ENCODE results near the gene PGBD5. TPM values are rescaled to one million over a fixed set of nuclear protein-coding genes. Genes with fewer than 3 reads are reported as not detected.

PGBD5 gene
- total RNA-seq, 1 donor from 2014 or later: 72.4 TPM

GRCh38 chr1:230317823-230318819, 108.0 kb downstream of the PGBD5 start:
- H3K4me1 Mint-ChIP-seq (ENCODE audit: low read depth, unreplicated experiment): peaks cover 6% of the 10 kb centered on the region
- H3K27me3 Mint-ChIP-seq (ENCODE audit: unreplicated experiment): peaks cover 6% of the 10 kb centered on the region
- DNase-seq: no peak
- TF ChIP-seq, protein P1, sequence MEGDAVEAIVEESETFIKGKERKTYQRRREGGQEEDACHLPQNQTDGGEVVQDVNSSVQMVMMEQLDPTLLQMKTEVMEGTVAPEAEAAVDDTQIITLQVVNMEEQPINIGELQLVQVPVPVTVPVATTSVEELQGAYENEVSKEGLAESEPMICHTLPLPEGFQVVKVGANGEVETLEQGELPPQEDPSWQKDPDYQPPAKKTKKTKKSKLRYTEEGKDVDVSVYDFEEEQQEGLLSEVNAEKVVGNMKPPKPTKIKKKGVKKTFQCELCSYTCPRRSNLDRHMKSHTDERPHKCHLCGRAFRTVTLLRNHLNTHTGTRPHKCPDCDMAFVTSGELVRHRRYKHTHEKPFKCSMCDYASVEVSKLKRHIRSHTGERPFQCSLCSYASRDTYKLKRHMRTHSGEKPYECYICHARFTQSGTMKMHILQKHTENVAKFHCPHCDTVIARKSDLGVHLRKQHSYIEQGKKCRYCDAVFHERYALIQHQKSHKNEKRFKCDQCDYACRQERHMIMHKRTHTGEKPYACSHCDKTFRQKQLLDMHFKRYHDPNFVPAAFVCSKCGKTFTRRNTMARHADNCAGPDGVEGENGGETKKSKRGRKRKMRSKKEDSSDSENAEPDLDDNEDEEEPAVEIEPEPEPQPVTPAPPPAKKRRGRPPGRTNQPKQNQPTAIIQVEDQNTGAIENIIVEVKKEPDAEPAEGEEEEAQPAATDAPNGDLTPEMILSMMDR (IDR thresholded peaks at IDR 0.05; ENCODE audit: partially characterized antibody, unreplicated experiment): no peak
- no peak overlapping the region for H3K27ac Mint-ChIP-seq (ENCODE audit: unreplicated experiment)
- no peaks in the 10 kb centered on the region for H3K36me3 Mint-ChIP-seq (ENCODE audit: unreplicated experiment)
- no peak overlapping the region for H3K4me3 Mint-ChIP-seq (ENCODE audit: unreplicated experiment)
- H3K9me3 Mint-ChIP-seq (ENCODE audit: unreplicated experiment): peaks cover 6% of the 10 kb centered on the region

DNA sequence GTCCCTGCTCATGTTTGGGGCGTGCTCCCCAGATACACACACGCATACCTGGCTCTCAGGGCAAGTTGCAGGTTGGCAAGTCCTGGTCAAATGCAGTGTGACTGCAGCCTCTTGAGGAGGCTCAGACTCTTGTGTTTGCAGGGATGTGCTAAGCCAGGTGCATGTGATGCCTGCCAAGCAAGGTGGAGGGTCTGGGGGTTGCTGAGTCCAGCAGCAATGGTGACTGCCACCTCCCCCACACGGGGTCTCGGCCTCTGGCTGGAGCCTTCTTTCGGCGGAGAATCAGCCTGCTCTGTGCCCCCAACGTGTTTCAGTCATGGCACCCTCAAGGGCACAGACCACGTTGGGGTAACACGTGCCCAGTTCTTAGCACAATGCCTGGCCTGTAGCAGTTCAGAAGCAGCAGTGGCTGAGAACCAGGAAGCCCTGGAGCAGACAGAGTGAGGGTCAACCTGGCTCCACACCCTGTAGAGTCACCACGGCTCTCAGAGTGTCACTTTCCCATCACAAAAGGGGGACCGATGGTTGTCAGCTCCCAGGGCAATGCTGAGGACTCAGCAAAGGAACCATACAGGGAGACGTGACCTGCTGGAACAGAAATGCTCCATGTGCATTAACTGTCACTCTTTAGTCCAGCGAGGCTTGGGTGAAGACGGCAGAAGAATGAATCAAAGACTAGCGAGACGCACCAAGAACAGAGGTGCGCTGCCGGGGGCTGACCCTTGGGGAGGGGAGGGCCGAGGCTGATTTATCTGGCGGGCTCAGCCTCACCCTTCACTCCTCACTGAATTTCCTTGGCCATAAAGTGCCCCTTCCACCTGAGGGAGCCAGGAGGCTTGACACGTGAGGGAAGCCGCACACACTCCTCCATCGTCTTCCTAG, 109.0 kb downstream of the PGBD5 start:
- Mint-ChIP-seq H3K4me1 (ENCODE audit: low read depth, unreplicated experiment) (peaks cover 6% of the 10 kb centered on the region), H3K4me3 (ENCODE audit: unreplicated experiment) (no peak overlapping the region), H3K9me3 (ENCODE audit: unreplicated experiment) (peaks cover 3% of the 10 kb centered on the region), H3K27me3 (ENCODE audit: unreplicated experiment) (peaks cover 4% of the 10 kb centered on the region), H3K27ac (ENCODE audit: unreplicated experiment) (peak overlapping the region; percentile 5), H3K36me3 (ENCODE audit: unreplicated experiment) (no peaks in the 10 kb centered on the region)
- TF ChIP-seq, protein P1 (IDR thresholded peaks at IDR 0.05; ENCODE audit: partially characterized antibody, unreplicated experiment): no peak
- no peak for DNase-seq

DNA sequence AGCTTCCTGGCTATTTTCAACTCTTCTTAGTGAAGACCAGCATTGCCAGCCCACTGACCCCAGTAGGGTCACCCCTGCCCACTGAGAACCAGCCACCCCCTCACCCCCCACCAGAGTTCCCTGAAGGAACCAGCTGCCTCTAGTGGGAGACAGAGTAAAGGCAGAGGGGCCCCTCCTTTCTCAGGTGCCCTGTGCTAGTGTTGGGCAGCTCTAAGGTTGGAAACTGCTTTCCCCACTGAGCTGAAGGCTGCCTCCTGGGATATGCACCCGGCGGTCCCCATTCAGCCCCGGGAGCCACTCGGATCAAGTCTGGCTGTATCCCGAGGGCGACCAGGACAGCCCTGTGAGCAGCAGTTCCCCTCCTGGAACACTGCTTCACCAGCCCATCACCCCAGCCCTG, 111.0 kb downstream of the PGBD5 start:
- H3K36me3 Mint-ChIP-seq (ENCODE audit: unreplicated experiment): no peaks in the 10 kb centered on the region
- H3K27me3 Mint-ChIP-seq (ENCODE audit: unreplicated experiment): peaks cover 2% of the 10 kb centered on the region
- H3K9me3 Mint-ChIP-seq (ENCODE audit: unreplicated experiment): peaks cover 1% of the 10 kb centered on the region
- no peaks in the 10 kb centered on the region for H3K4me1 Mint-ChIP-seq (ENCODE audit: low read depth, unreplicated experiment)
- no peak overlapping the region for H3K4me3 Mint-ChIP-seq (ENCODE audit: unreplicated experiment)
- no peak for DNase-seq
- TF ChIP-seq, protein P1 (IDR thresholded peaks at IDR 0.05; ENCODE audit: partially characterized antibody, unreplicated experiment): no peak
- H3K27ac Mint-ChIP-seq (ENCODE audit: unreplicated experiment): no peak overlapping the region

DNA sequence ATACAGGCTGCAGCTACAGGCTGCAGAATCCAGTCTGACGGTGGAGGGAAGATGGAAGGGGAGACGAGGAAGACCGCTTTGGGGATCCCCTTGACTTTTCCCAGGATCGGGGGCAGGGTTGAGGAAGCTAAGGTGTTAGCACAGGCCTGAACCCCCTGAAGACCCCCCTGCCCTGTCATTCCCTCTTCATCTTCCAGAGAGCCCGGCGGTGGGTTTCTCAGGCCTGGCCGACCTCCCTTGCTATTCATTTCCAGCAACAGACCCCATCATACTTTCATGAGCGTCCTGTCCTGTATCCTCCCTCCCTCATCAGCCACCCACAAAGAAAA, 112.0 kb downstream of the PGBD5 start:
- TF ChIP-seq, protein P1 (IDR thresholded peaks at IDR 0.05; ENCODE audit: partially characterized antibody, unreplicated experiment): no peak
- Mint-ChIP-seq H3K36me3 (ENCODE audit: unreplicated experiment) (no peaks in the 10 kb centered on the region), H3K9me3 (ENCODE audit: unreplicated experiment) (peaks cover 1% of the 10 kb centered on the region), H3K27ac (ENCODE audit: unreplicated experiment) (no peak overlapping the region), H3K4me1 (ENCODE audit: low read depth, unreplicated experiment) (no peaks in the 10 kb centered on the region), H3K4me3 (ENCODE audit: unreplicated experiment) (no peak overlapping the region), H3K27me3 (ENCODE audit: unreplicated experiment) (peaks cover 2% of the 10 kb centered on the region)
- no peak for DNase-seq
